ENCODE measurements around the gene OR51B4.
"Not testable (repeated sequence)": the region's sequence is repeated elsewhere in the genome, so short reads cannot be mapped to it uniquely, and the experiment has no call there.

OR51B4 gene

GRCh38 chr11:5294342-5294995, 7.3 kb downstream of the OR51B4 start:
- not testable (repeated sequence) for DNase-seq (ENCODE audit: low read depth)

- DNase-seq (ENCODE audit: low read depth): no peak
Measured at GRCh38 chr11:5293028-5293427, 8.7 kb downstream of the OR51B4 start.

GRCh38 chr11:5291207-5291838, 10.4 kb downstream of the OR51B4 start:
- no peak for DNase-seq (ENCODE audit: low read depth)

GRCh38 chr11:5290106-5290505, 11.6 kb downstream of the OR51B4 start:
- DNase-seq (ENCODE audit: low read depth): no peak

- no peak for DNase-seq (ENCODE audit: low read depth)
Measured at GRCh38 chr11:5289696-5290095, 12.1 kb downstream of the OR51B4 start.

- DNase-seq (ENCODE audit: low read depth): no peak
Measured at GRCh38 chr11:5288906-5289550, 12.7 kb downstream of the OR51B4 start.

GRCh38 chr11:5288108-5288905, 13.4 kb downstream of the OR51B4 start:
- no peak for DNase-seq (ENCODE audit: low read depth)

- DNase-seq (ENCODE audit: low read depth): no peak
Measured at GRCh38 chr11:5286901-5287300, 14.8 kb downstream of the OR51B4 start.

- no peak for DNase-seq (ENCODE audit: low read depth)
Measured at GRCh38 chr11:5286351-5286750, 15.4 kb downstream of the OR51B4 start.

- DNase-seq (ENCODE audit: low read depth): no peak
Measured at GRCh38 chr11:5285703-5286340, 15.9 kb downstream of the OR51B4 start.

- no peak for DNase-seq (ENCODE audit: low read depth)
Measured at GRCh38 chr11:5284637-5285036, 17.1 kb downstream of the OR51B4 start.

GRCh38 chr11:5283882-5284281, 17.9 kb downstream of the OR51B4 start:
- DNase-seq (ENCODE audit: low read depth): no peak

GRCh38 chr11:5283086-5283485, 18.7 kb downstream of the OR51B4 start:
- DNase-seq (ENCODE audit: low read depth): no peak

GRCh38 chr11:5282628-5283027, 19.1 kb downstream of the OR51B4 start:
- DNase-seq (ENCODE audit: low read depth): no peak

GRCh38 chr11:5281596-5281995, 20.1 kb downstream of the OR51B4 start:
- no peak for DNase-seq (ENCODE audit: low read depth)

- no peak for DNase-seq (ENCODE audit: low read depth)
Measured at GRCh38 chr11:5280582-5281102, 21.1 kb downstream of the OR51B4 start.

GRCh38 chr11:5279471-5280090, 22.2 kb downstream of the OR51B4 start:
- DNase-seq (ENCODE audit: low read depth): no peak

GRCh38 chr11:5277807-5278382, 23.9 kb downstream of the OR51B4 start:
- no peak for DNase-seq (ENCODE audit: low read depth)

- DNase-seq (ENCODE audit: low read depth): no peak
Measured at GRCh38 chr11:5276697-5277096, 25.0 kb downstream of the OR51B4 start.

- no peak for DNase-seq (ENCODE audit: low read depth)
Measured at GRCh38 chr11:5275369-5276110, 26.2 kb downstream of the OR51B4 start.
